H1 (cell line): Measurements from ENCODE around the gene ASB14. TPM values are rescaled to one million over a fixed set of nuclear protein-coding genes. Genes with fewer than 3 reads are reported as not detected.

Experiments used
- CTCF ChIA-PET: fragments of 300-600 bp; sonication (Branson Sonifier 250); formaldehyde crosslinking; loops from one replicate; lab custom pipeline; 2021; ENCODE audit not compliant: partially characterized antibody; lab: Charles Lee
- POLR2A ChIA-PET: fragments of 300-600 bp; sonication (Branson Sonifier 250); formaldehyde crosslinking; loops from one replicate; lab custom pipeline; 2021; ENCODE audit warnings: inconsistent platforms; ENCODE audit not compliant: partially characterized antibody; lab: Charles Lee
- DNase-seq, 2 experiments: peaks; one replicate each; pipeline versions ENCODE4 v3.0.0 to v3.0.0-alpha.2; 2010 to 2022; ENCODE audit warnings: low spot score in 2 of 2, low read depth in 1 of 2, mixed read lengths in 1 of 2
- FAIRE-seq: peaks from 2 replicates; lab custom pipeline; 2011; peaks lifted over from hg19 to GRCh38; lab: Jason Lieb, UNC
- H2AFZ ChIP-seq: 2 replicates; pipeline ENCODE4 v1.8.1; 2012; ENCODE audit warnings: low read length, inconsistent platforms
- H2AK5ac ChIP-seq: 2 replicates; pipeline ENCODE4 v1.6.1; 2013; ENCODE audit warnings: low read depth, low read length
- H2BK120ac ChIP-seq: replicated peaks from 2 replicates; pipeline ENCODE3; 2013; ENCODE audit warnings: low read depth, low read length, inconsistent platforms
- H2BK12ac ChIP-seq: 2 replicates; pipeline ENCODE4 v1.6.1; 2013; ENCODE audit warnings: low read depth, low read length
- H2BK15ac ChIP-seq: 2 replicates; pipeline ENCODE4 v1.6.1; 2013; ENCODE audit warnings: low read length
- H2BK20ac ChIP-seq: 2 replicates; pipeline ENCODE4 v1.6.1; 2013; ENCODE audit warnings: low read length
- H2BK5ac ChIP-seq: 2 replicates; pipeline ENCODE4 v1.6.1; 2013; ENCODE audit warnings: low read depth, low read length
- H3K14ac ChIP-seq: 2 replicates; pipeline ENCODE4 v1.6.1; 2013; ENCODE audit warnings: inconsistent platforms; ENCODE audit not compliant: insufficient read length
- H3K18ac ChIP-seq: 2 replicates; pipeline ENCODE4 v1.6.1; 2013; ENCODE audit warnings: low read length; ENCODE audit errors: extremely low read depth
- H3K23ac ChIP-seq: 2 replicates; pipeline ENCODE4 v1.6.1; 2013; ENCODE audit warnings: inconsistent platforms; ENCODE audit not compliant: insufficient read length
- H3K23me2 ChIP-seq: 2 replicates; pipeline ENCODE4 v1.6.1; 2013; ENCODE audit warnings: low read depth, low read length
- H3K27ac ChIP-seq: 2 replicates; pipeline ENCODE4 v1.6.1; 2011; ENCODE audit warnings: low read depth, low read length, inconsistent platforms
- H3K27me3 ChIP-seq, 4 experiments: replicated peaks in 1 of 4; 1 replicate in 1 of 4; 2 replicates in 3 of 4; pipeline versions ENCODE4 v1.6.1 to v1.8.1; 2011 to 2013; ENCODE audit warnings: low read length in 3 of 4, mild to moderate bottlenecking in 3 of 4, inconsistent platforms in 2 of 4, mixed read lengths in 2 of 4, moderate library complexity in 1 of 4; ENCODE audit not compliant: control insufficient read depth in 3 of 4, insufficient read depth in 3 of 4; ENCODE audit errors: extremely low read depth in 1 of 4
- H3K36me3 ChIP-seq, 4 experiments: 2 replicates each; pipeline versions ENCODE4 v1.6.1 to v1.8.1; 2011 to 2013; ENCODE audit warnings: mild to moderate bottlenecking in 4 of 4, low read length in 3 of 4, moderate library complexity in 2 of 4, control low read depth in 1 of 4, inconsistent platforms in 1 of 4; ENCODE audit not compliant: insufficient read depth in 4 of 4, control insufficient read depth in 2 of 4
- H3K4ac ChIP-seq: replicated peaks from 2 replicates; pipeline ENCODE3; 2013; ENCODE audit warnings: low read length, low read depth, mixed read lengths, inconsistent platforms; ENCODE audit not compliant: insufficient read length
- H3K4me1 ChIP-seq, 4 experiments: replicated peaks in 1 of 4; 1 replicate in 1 of 4; 2 replicates in 3 of 4; pipeline versions ENCODE4 v1.6.1 to v1.8.1; 2011 to 2013; ENCODE audit warnings: low read length in 3 of 4, inconsistent platforms in 2 of 4, mixed read lengths in 1 of 4; ENCODE audit not compliant: insufficient read depth in 4 of 4, control insufficient read depth in 3 of 4
- H3K4me2 ChIP-seq, 2 experiments: 2 replicates each; pipeline versions ENCODE4 v1.6.1 to v1.8.1; 2011 to 2013; ENCODE audit warnings: low read depth in 2 of 2, low read length in 2 of 2, control low read depth in 1 of 2, inconsistent platforms in 1 of 2, mild to moderate bottlenecking in 1 of 2; ENCODE audit not compliant: insufficient read depth in 1 of 2
- H3K4me3 ChIP-seq, 4 experiments: fragments of 200-600, 300-600 bp in 1 of 4; sonication (generic), shearing (Covaris generic), sonication (Bioruptor Twin) in 1 of 4; 2 replicates each; pipeline versions ENCODE4 v1.5.1 to v1.8.1; 2011 to 2016; ENCODE audit warnings: low read length in 4 of 4, low read depth in 3 of 4, control low read depth in 2 of 4, inconsistent platforms in 2 of 4, mild to moderate bottlenecking in 2 of 4, mixed read lengths in 1 of 4, moderate library complexity in 1 of 4; ENCODE audit not compliant: insufficient read depth in 2 of 4; ENCODE audit errors: extremely low read depth in 1 of 4
- H3K56ac ChIP-seq: replicated peaks from 2 replicates; pipeline ENCODE3; 2013; ENCODE audit warnings: low read depth, mild to moderate bottlenecking, mixed read lengths, low read length, inconsistent platforms; ENCODE audit not compliant: insufficient read length
- H3K79me1 ChIP-seq: 2 replicates; pipeline ENCODE4 v1.6.1; 2013; ENCODE audit warnings: low read depth, low read length, control low read depth
- H3K79me2 ChIP-seq, 2 experiments: 2 replicates each; pipeline versions ENCODE4 v1.6.1 to v1.8.1; 2012 to 2013; ENCODE audit warnings: low read length in 2 of 2, mild to moderate bottlenecking in 2 of 2, inconsistent platforms in 1 of 2; ENCODE audit not compliant: insufficient read depth in 2 of 2, control insufficient read depth in 1 of 2
- H3K9ac ChIP-seq, 4 experiments: replicated peaks in 1 of 4; 1 replicate in 1 of 4; 2 replicates in 3 of 4; pipeline versions ENCODE4 v1.6.1 to v1.8.1; 2011 to 2013; ENCODE audit warnings: low read depth in 3 of 4, low read length in 3 of 4, control low read depth in 2 of 4, mild to moderate bottlenecking in 2 of 4, moderate library complexity in 2 of 4, inconsistent platforms in 1 of 4; ENCODE audit errors: extremely low read depth in 1 of 4
- H3K9me3 ChIP-seq, 2 experiments: 2 replicates each; pipeline versions ENCODE4 v1.6.1 to v1.8.1; 2012 to 2013; ENCODE audit warnings: mild to moderate bottlenecking in 2 of 2, moderate library complexity in 2 of 2, control low read depth in 1 of 2, inconsistent platforms in 1 of 2, low read depth in 1 of 2, low read length in 1 of 2, mixed read lengths in 1 of 2; ENCODE audit not compliant: insufficient read depth in 2 of 2
- H4K20me1 ChIP-seq, 2 experiments: replicated peaks in 1 of 2; 2 replicates each; pipeline versions ENCODE3 to v1.8.1; 2011 to 2013; ENCODE audit warnings: inconsistent platforms in 2 of 2, low read length in 2 of 2, mild to moderate bottlenecking in 1 of 2; ENCODE audit not compliant: insufficient read depth in 2 of 2, control insufficient read depth in 1 of 2
- H4K5ac ChIP-seq: 2 replicates; pipeline ENCODE4 v1.6.1; 2013; ENCODE audit warnings: low read length, low read depth, mixed read lengths, inconsistent platforms; ENCODE audit not compliant: insufficient read length
- H4K8ac ChIP-seq: 2 replicates; pipeline ENCODE4 v1.8.0; 2013; ENCODE audit warnings: mild to moderate bottlenecking, moderate library complexity, low read length, inconsistent platforms; ENCODE audit not compliant: insufficient read depth; ENCODE audit errors: extremely low read depth
- H4K91ac ChIP-seq: replicated peaks from 2 replicates; pipeline ENCODE3; 2013; ENCODE audit warnings: low read length, mixed read lengths, inconsistent platforms; ENCODE audit not compliant: insufficient read length
- CEBPB ChIP-seq: IDR thresholded peaks from 2 replicates; pipeline ENCODE4 v1.6.1; 2012; ENCODE audit warnings: low read depth, low read length
- CHD2 ChIP-seq: IDR thresholded peaks from 2 replicates; pipeline ENCODE4 v1.6.1; 2012; ENCODE audit warnings: low read length, improper control_type of control experiment
- CREB1 ChIP-seq: IDR thresholded peaks from 2 replicates; pipeline ENCODE4 v1.6.1; 2012; ENCODE audit warnings: inconsistent platforms
- CTCF ChIP-seq, 3 experiments: IDR thresholded peaks; 1 replicate in 2 of 3; 2 replicates in 1 of 3; pipeline versions ENCODE4 v1.5.1 to v1.6.1; 2011; ENCODE audit warnings: low read length in 3 of 3, mild to moderate bottlenecking in 3 of 3, inconsistent platforms in 2 of 3, low read depth in 1 of 3, moderate library complexity in 1 of 3; ENCODE audit not compliant: insufficient read depth in 1 of 3; ENCODE audit errors: control extremely low read depth in 1 of 3
- FOSL1 ChIP-seq: IDR thresholded peaks from 2 replicates; pipeline ENCODE4 v1.6.1; 2011; ENCODE audit warnings: mild to moderate bottlenecking, low read depth, low read length, moderate library complexity; ENCODE audit not compliant: insufficient read depth
- MAX ChIP-seq: IDR thresholded peaks from 2 replicates; pipeline ENCODE4 v1.6.1; 2012; ENCODE audit warnings: inconsistent platforms
- RAD21 ChIP-seq, 2 experiments: IDR thresholded peaks in 1 of 2; conservative IDR thresholded peaks in 1 of 2; 2 replicates each; pipeline ENCODE4 v1.6.1; 2011; ENCODE audit warnings: low read depth in 2 of 2, low read length in 2 of 2, improper control_type of control experiment in 1 of 2, inconsistent platforms in 1 of 2, mild to moderate bottlenecking in 1 of 2, moderate library complexity in 1 of 2
- RXRA ChIP-seq: IDR thresholded peaks from 2 replicates; pipeline ENCODE4 v1.6.1; 2011; ENCODE audit warnings: low read depth, mild to moderate bottlenecking, low read length, moderate library complexity; ENCODE audit not compliant: insufficient read depth
- SIRT6 ChIP-seq: IDR thresholded peaks from one replicate; pipeline ENCODE4 v1.7.1; 2012; ENCODE audit warnings: low read length, inconsistent platforms
- TAF7 ChIP-seq: optimal IDR thresholded peaks from 2 replicates; pipeline ENCODE3; 2011; ENCODE audit warnings: low read depth, mild to moderate bottlenecking, inconsistent platforms, low read length, moderate library complexity, borderline replicate concordance
- ZNF274 ChIP-seq: IDR thresholded peaks from 2 replicates; pipeline ENCODE4 v1.7.0; 2012; ENCODE audit warnings: low read length, borderline replicate concordance; ENCODE audit errors: extremely low read depth
- WGBS, 2 experiments: shearing (Covaris generic) in 1 of 2; methylation state at CpG; one replicate each; pipeline versions ENCODE4 v1.1.6 to v1.1.7; 2013 to 2015; ENCODE audit warnings: low lambda C conversion rate in 2 of 2, mixed read lengths in 2 of 2, inconsistent platforms in 1 of 2, low coverage in 1 of 2, missing lambda C conversion rate in 1 of 2; ENCODE audit not compliant: insufficient replicate concordance in 2 of 2, insufficient coverage in 1 of 2, insufficient read length in 1 of 2; ENCODE audit errors: extremely low coverage in 1 of 2, missing lambda C conversion rate in 1 of 2; 5-methylcytosine and 5-hydroxymethylcytosine counted together
- polyA plus RNA-seq, 7 experiments: library from polyadenylated mRNA; depleted of rRNA in 3 of 7; stranded (reverse) in 5 of 7; unstranded in 2 of 7; fragments of >200 nt in 5 of 7; fragments of 200-250 nt in 2 of 7; gene quantifications; 1 replicate in 5 of 7; 2 replicates in 1 of 7; 4 replicates in 1 of 7; pipeline versions ENCODE4 v1.2.1 to v1.2.3, GENCODE V29; 2011 to 2013; ENCODE audit warnings: missing spikeins in 2 of 7, mixed read lengths in 2 of 7
- total RNA-seq: library from RNA; stranded (reverse); fragmentation: NEBNext Ultra II Directional; extraction: Animal tissue kit (Norgen Biotek cat#: 25700); gene quantifications from 2 replicates; pipeline ENCODE4 v1.2.1, GENCODE V29; 2021

Gene ASB14
- total and polyA plus RNA-seq, 2 of the 8 experiments (the other 6 are each of a cell fraction or from before 2014, with no cell fraction given), result not detected

- no peak overlapping the region for H2AFZ ChIP-seq
- no peaks in the 10 kb centered on the region for H3K4me1 ChIP-seq
- ChIA-PET POLR2A (no interaction called here), CTCF (interaction anchor here (0.6 kb wide), 1 partner anchor 779 kb away, joined by 4 read pairs; no protein-coding TSS in a partner anchor)
- no peak overlapping the region for H3K56ac ChIP-seq
- no peaks in the 10 kb centered on the region for H4K20me1 ChIP-seq
- no peak overlapping the region for H3K4ac ChIP-seq
- no peaks in the 10 kb centered on the region for H3K79me2 ChIP-seq
- H2BK20ac ChIP-seq, result no peak overlapping the region
- DNase-seq (no peak), FAIRE-seq (no peak)
- no peak for TF ChIP-seq CTCF (IDR thresholded peaks at IDR 0.05; ENCODE audit: control extremely low read depth in 1 of 3, insufficient read depth in 1 of 3, low read depth in 1 of 3, low read length in 3 of 3)
- TF ChIP-seq CHD2, result no peak
- no peak for TF ChIP-seq FOSL1
- TF ChIP-seq MAX, result no peak
- TF ChIP-seq TAF7, result no peak
- no peak for TF ChIP-seq RXRA
- no peak for TF ChIP-seq CEBPB
- TF ChIP-seq CREB1, result no peak
- no peak for TF ChIP-seq RAD21 (IDR thresholded peaks at IDR 0.05 in 1 of 2, conservative IDR thresholded peaks at IDR 0.05 in 1 of 2; ENCODE audit: low read depth in 2 of 2, low read length in 2 of 2)
- no peak for TF ChIP-seq ZNF274
- TF ChIP-seq SIRT6, result no peak
- no peak overlapping the region for H3K9ac ChIP-seq
- H3K23ac ChIP-seq, result no peak overlapping the region
- no peak overlapping the region for H4K5ac ChIP-seq
- no peak overlapping the region for H2BK15ac ChIP-seq
- no peak overlapping the region for H2AK5ac ChIP-seq
- no peak overlapping the region for H3K4me2 ChIP-seq
- no peak overlapping the region for H3K27ac ChIP-seq
- H2BK120ac ChIP-seq, result no peak overlapping the region
- no peaks in the 10 kb centered on the region for H3K79me1 ChIP-seq
- H3K14ac ChIP-seq, result no peak overlapping the region
- no peak overlapping the region for H3K18ac ChIP-seq
- no peak overlapping the region for H2BK5ac ChIP-seq
- H4K91ac ChIP-seq, result no peak overlapping the region
- H2BK12ac ChIP-seq, result no peak overlapping the region
- 96% methylated on average over 3 of the region's 3 CpGs; no CpG with 5 or more reads in 1 of the 2 experiments for WGBS, 2 experiments
- peaks cover 2 to 26% (median 17%) of the 10 kb centered on the region in 4 experiments; a peak in 5 of 8 replicates for H3K36me3 ChIP-seq
- no peak overlapping the region for H4K8ac ChIP-seq
- H3K4me3 ChIP-seq, result no peak overlapping the region
- H3K27me3 ChIP-seq, result no peaks in the 10 kb centered on the region
- H3K9me3 ChIP-seq, result no peaks in the 10 kb centered on the region
- no peaks in the 10 kb centered on the region; the same call in 1 of the 2 replicates for H3K23me2 ChIP-seq
Measured at GRCh38 chr3:57261929-57262328, 30.6 kb downstream of the ASB14 start.
